ENCODE data around the gene ZNF783.
A peak's percentile ranks its signal among the peaks of the same experiment; 100 is the strongest.

Gene ZNF783

GRCh38 chr7:149283321-149283720 is 21.3 kb downstream of the ZNF783 start:
- no peak for DNase-seq

- DNase-seq = no peak
Observed at GRCh38 chr7:149284343-149284742, 22.3 kb downstream of the ZNF783 start.

GRCh38 chr7:149284850-149285585 is 23.0 kb downstream of the ZNF783 start:
- DNase-seq = peak; percentile 85

- DNase-seq = peak; percentile 47
Observed at GRCh38 chr7:149285603-149286002, 23.6 kb downstream of the ZNF783 start.

GRCh38 chr7:149286811-149287400 is 24.9 kb downstream of the ZNF783 start:
- DNase-seq = no peak

GRCh38 chr7:149287622-149288021 is 25.6 kb downstream of the ZNF783 start:
- no peak for DNase-seq

GRCh38 chr7:149289262-149289661 is 27.3 kb downstream of the ZNF783 start:
- DNase-seq = no peak

GRCh38 chr7:149289856-149290255 is 27.9 kb downstream of the ZNF783 start:
- DNase-seq = no peak

- DNase-seq = no peak
Observed at GRCh38 chr7:149291036-149291780, 29.2 kb downstream of the ZNF783 start.

GRCh38 chr7:149291781-149292461 is 29.9 kb downstream of the ZNF783 start:
- DNase-seq = no peak

GRCh38 chr7:149292462-149292823 is 30.4 kb downstream of the ZNF783 start:
- DNase-seq = no peak

GRCh38 chr7:149293338-149293737 is 31.3 kb downstream of the ZNF783 start:
- DNase-seq = no peak

- no peak for DNase-seq
Observed at GRCh38 chr7:149293946-149294633, 32.1 kb downstream of the ZNF783 start.

- no peak for DNase-seq
Observed at GRCh38 chr7:149294634-149295480, 32.9 kb downstream of the ZNF783 start.

GRCh38 chr7:149295481-149295850 is 33.5 kb downstream of the ZNF783 start:
- DNase-seq = no peak

GRCh38 chr7:149296368-149296767 is 34.4 kb downstream of the ZNF783 start:
- DNase-seq = no peak

GRCh38 chr7:149297034-149297755 is 35.2 kb downstream of the ZNF783 start:
- no peak for DNase-seq

- no peak for DNase-seq
Observed at GRCh38 chr7:149300620-149301285, 38.8 kb downstream of the ZNF783 start.

- no peak for DNase-seq
Observed at GRCh38 chr7:149302222-149302621, 40.2 kb downstream of the ZNF783 start.

GRCh38 chr7:149302865-149303264 is 40.9 kb downstream of the ZNF783 start:
- no peak for DNase-seq

- no peak for DNase-seq
Observed at GRCh38 chr7:149304006-149304405, 42.0 kb downstream of the ZNF783 start.
